Astrocyte (in vitro differentiated cells and primary cell): ENCODE data around the gene WFDC10B. TPM values are rescaled to one million over a fixed set of nuclear protein-coding genes. Genes with fewer than 3 reads are reported as not detected.
"Not testable (repeated sequence)": the region's sequence is repeated elsewhere in the genome, so short reads cannot be mapped to it uniquely, and the experiment has no call there.

Experiments used
- DNase-seq: peaks from one replicate; pipeline ENCODE4 v3.0.0-alpha.2; 2010; ENCODE audit warnings: low read depth
- FAIRE-seq: peaks from 2 replicates; lab custom pipeline; 2011; peaks lifted over from hg19 to GRCh38; lab: Jason Lieb, UNC
- H2AFZ ChIP-seq: 2 replicates; pipeline ENCODE4 v1.6.0; 2012; ENCODE audit warnings: low read depth, low read length, inconsistent platforms
- H3K27ac ChIP-seq: 2 replicates; pipeline ENCODE4 v1.5.1; 2011; ENCODE audit warnings: low read depth, low read length, inconsistent platforms
- H3K27me3 ChIP-seq: 2 replicates; pipeline ENCODE4 v1.6.0; 2011; ENCODE audit warnings: low read length, inconsistent platforms; ENCODE audit not compliant: insufficient read depth
- H3K36me3 ChIP-seq: 2 replicates; pipeline ENCODE4 v1.5.1; 2011; ENCODE audit warnings: low read length, inconsistent platforms; ENCODE audit not compliant: insufficient read depth
- H3K4me1 ChIP-seq: 2 replicates; pipeline ENCODE4 v1.5.1; 2011; ENCODE audit warnings: low read length, inconsistent platforms; ENCODE audit not compliant: insufficient read depth
- H3K4me2 ChIP-seq: 2 replicates; pipeline ENCODE4 v1.6.0; 2012; ENCODE audit warnings: low read length, inconsistent platforms
- H3K4me3 ChIP-seq: 2 replicates; pipeline ENCODE4 v1.5.1; 2011; ENCODE audit warnings: low read depth, mild to moderate bottlenecking, low read length, inconsistent platforms; ENCODE audit not compliant: insufficient read depth
- H3K79me2 ChIP-seq: 2 replicates; pipeline ENCODE4 v1.6.0; 2012; ENCODE audit warnings: mild to moderate bottlenecking, low read length, inconsistent platforms; ENCODE audit not compliant: insufficient read depth
- H3K9ac ChIP-seq: 2 replicates; pipeline ENCODE4 v1.6.0; 2012; ENCODE audit warnings: mild to moderate bottlenecking, low read length, inconsistent platforms
- H3K9me3 ChIP-seq: 2 replicates; pipeline ENCODE4 v1.5.1; 2012; ENCODE audit warnings: low read depth, mild to moderate bottlenecking, low read length, inconsistent platforms; ENCODE audit not compliant: insufficient read depth
- H4K20me1 ChIP-seq: 2 replicates; pipeline ENCODE4 v1.6.0; 2012; ENCODE audit warnings: low read length, inconsistent platforms; ENCODE audit not compliant: insufficient read depth
- H3K27ac Mint-ChIP-seq: one replicate; pipeline ENCODE4 v1.8.0; 2021; ENCODE audit warnings: mild to moderate bottlenecking, mixed read lengths; ENCODE audit not compliant: unreplicated experiment
- H3K27me3 Mint-ChIP-seq: one replicate; pipeline ENCODE4 v1.8.0; 2021; ENCODE audit warnings: low read depth, mixed read lengths; ENCODE audit not compliant: unreplicated experiment
- H3K36me3 Mint-ChIP-seq: one replicate; pipeline ENCODE4 v1.8.0; 2021; ENCODE audit warnings: low read depth, mixed read lengths; ENCODE audit not compliant: unreplicated experiment
- H3K4me1 Mint-ChIP-seq: one replicate; pipeline ENCODE4 v1.8.0; 2021; ENCODE audit warnings: low read depth, mixed read lengths; ENCODE audit not compliant: unreplicated experiment
- H3K4me3 Mint-ChIP-seq: one replicate; pipeline ENCODE4 v1.8.0; 2021; ENCODE audit warnings: mild to moderate bottlenecking, moderate library complexity, mixed read lengths; ENCODE audit not compliant: unreplicated experiment
- H3K9me3 Mint-ChIP-seq: one replicate; pipeline ENCODE4 v1.8.0; 2021; ENCODE audit warnings: mild to moderate bottlenecking, mixed read lengths; ENCODE audit not compliant: unreplicated experiment
- CTCF ChIP-seq: IDR thresholded peaks from 2 replicates; pipeline ENCODE4 v1.5.1; 2011; ENCODE audit warnings: low read depth, mild to moderate bottlenecking, inconsistent platforms, low read length, moderate library complexity; ENCODE audit not compliant: insufficient read depth
- EZH2 ChIP-seq: IDR thresholded peaks from 2 replicates; pipeline ENCODE4 v1.6.1; 2012; ENCODE audit warnings: mild to moderate bottlenecking, low read length, inconsistent platforms; ENCODE audit not compliant: insufficient read depth
- total RNA-seq: library from RNA; stranded (reverse); gene quantifications from 2 replicates; pipeline ENCODE4 v1.2.1, GENCODE V29; 2021

Gene WFDC10B
- total RNA-seq, 1 donor from 2014 or later: not detected

- no peak within 1 kb of the TSS for H3K4me3 Mint-ChIP-seq
These were observed 34.7 kb downstream of the WFDC10B start, which contains the start of gene WFDC11 for GRCh38 chr20:45670139-45670538. Gene WFDC11, minus strand, starts transcription at chr20:45670239. Its CDS starts 19,639 bp downstream, at chr20:45650600.

GRCh38 chr20:45657038-45657437 lies 47.8 kb downstream of the WFDC10B start:
- not testable (repeated sequence) for H3K4me1 Mint-ChIP-seq, H3K4me2 ChIP-seq, FAIRE-seq, H3K27me3 Mint-ChIP-seq, H3K79me2 ChIP-seq, H3K9me3 ChIP-seq, H3K4me1 ChIP-seq, H3K36me3 Mint-ChIP-seq, H3K9ac ChIP-seq, DNase-seq, H3K27me3 ChIP-seq, H3K4me3 ChIP-seq, H2AFZ ChIP-seq, H3K27ac Mint-ChIP-seq, H4K20me1 ChIP-seq, H3K27ac ChIP-seq, H3K36me3 ChIP-seq, H3K9me3 Mint-ChIP-seq, H3K4me3 Mint-ChIP-seq

More at GRCh38 chr20:45670139-45670538, 34.7 kb downstream of the WFDC10B start, which contains the start of gene WFDC11:
- Histone ChIP-seq H3K27ac (no peak within 1 kb of the TSS), H3K79me2 (no peaks in the 10 kb centered on the region), H3K9me3 (no peaks in the 10 kb centered on the region), H3K4me2 (no peak within 1 kb of the TSS), H2AFZ (no peak within 1 kb of the TSS), H3K27me3 (no peaks in the 10 kb centered on the region), H4K20me1 (no peaks in the 10 kb centered on the region), H3K4me3 (no peak within 1 kb of the TSS), H3K9ac (no peak within 1 kb of the TSS), H3K4me1 (no peaks in the 10 kb centered on the region), H3K36me3 (no peaks in the 10 kb centered on the region)
- no peaks in the 10 kb centered on the region for H3K36me3 Mint-ChIP-seq
- peaks cover 14% of the 10 kb centered on the region for H3K9me3 Mint-ChIP-seq
- H3K27me3 Mint-ChIP-seq: no peaks in the 10 kb centered on the region
- no peaks in the 10 kb centered on the region for H3K4me1 Mint-ChIP-seq
- no peak for FAIRE-seq
- TF ChIP-seq EZH2 (no peak), CTCF (no peak)
- H3K27ac Mint-ChIP-seq: no peak within 1 kb of the TSS
- no peak for DNase-seq

- not testable (repeated sequence) for H4K20me1 ChIP-seq, H3K27me3 Mint-ChIP-seq
These were observed 53.1 kb downstream of the WFDC10B start for GRCh38 chr20:45651726-45652125.

More at GRCh38 chr20:45651726-45652125, 53.1 kb downstream of the WFDC10B start:
- not testable (repeated sequence) for H3K36me3 Mint-ChIP-seq, H3K79me2 ChIP-seq, H3K4me3 ChIP-seq, H2AFZ ChIP-seq, H3K4me1 Mint-ChIP-seq, H3K27ac ChIP-seq, H3K9ac ChIP-seq, H3K4me1 ChIP-seq, H3K4me2 ChIP-seq, H3K36me3 ChIP-seq, H3K4me3 Mint-ChIP-seq, DNase-seq, H3K27me3 ChIP-seq, H3K27ac Mint-ChIP-seq, FAIRE-seq, H3K9me3 ChIP-seq
- H3K9me3 Mint-ChIP-seq: peaks cover 12% of the 10 kb centered on the region
